GM18505 (cell line): ENCODE measurements around the gene ANKRD27.
"Not testable (repeated sequence)": the region's sequence is repeated elsewhere in the genome, so short reads cannot be mapped to it uniquely, and the experiment has no call there.

Experiments
- ATAC-seq: cut with Tn5 transposase; IDR thresholded peaks from one replicate; pipeline ENCODE4 v1.9.1; 2021; ENCODE audit not compliant: unreplicated experiment
- POLR2A ChIP-seq: IDR thresholded peaks from 4 replicates; pipeline ENCODE4 v1.6.1; 2011; ENCODE audit warnings: borderline replicate concordance; ENCODE audit not compliant: insufficient read depth, insufficient read length; ENCODE audit errors: extremely low read depth

Gene ANKRD27

DNA sequence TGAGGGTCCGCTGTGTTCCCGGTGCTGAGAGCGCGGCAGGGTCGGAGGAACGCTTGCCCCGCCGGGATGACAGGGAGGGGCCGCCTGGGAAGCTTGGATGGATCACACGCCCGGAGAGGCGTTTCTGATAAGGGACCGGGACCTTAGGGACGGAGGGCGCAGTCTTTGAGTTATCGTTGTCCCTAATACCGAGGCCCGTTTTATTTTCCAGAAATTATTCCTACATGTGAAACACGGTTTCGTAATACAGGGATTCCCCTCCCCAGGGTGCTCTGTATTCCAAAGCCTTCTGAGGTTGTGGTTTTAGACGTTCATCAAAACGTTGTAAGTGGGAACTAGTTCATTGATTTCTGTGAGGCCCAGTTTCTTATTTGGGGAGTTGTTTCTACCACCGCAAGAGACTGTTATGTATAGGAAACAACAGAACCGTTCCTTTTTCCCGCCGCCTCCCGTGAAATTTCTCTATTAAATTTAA lies 93.2 kb downstream of the ANKRD27 start:
- no peak for ATAC-seq
- TF ChIP-seq POLR2A, result no peak

DNA sequence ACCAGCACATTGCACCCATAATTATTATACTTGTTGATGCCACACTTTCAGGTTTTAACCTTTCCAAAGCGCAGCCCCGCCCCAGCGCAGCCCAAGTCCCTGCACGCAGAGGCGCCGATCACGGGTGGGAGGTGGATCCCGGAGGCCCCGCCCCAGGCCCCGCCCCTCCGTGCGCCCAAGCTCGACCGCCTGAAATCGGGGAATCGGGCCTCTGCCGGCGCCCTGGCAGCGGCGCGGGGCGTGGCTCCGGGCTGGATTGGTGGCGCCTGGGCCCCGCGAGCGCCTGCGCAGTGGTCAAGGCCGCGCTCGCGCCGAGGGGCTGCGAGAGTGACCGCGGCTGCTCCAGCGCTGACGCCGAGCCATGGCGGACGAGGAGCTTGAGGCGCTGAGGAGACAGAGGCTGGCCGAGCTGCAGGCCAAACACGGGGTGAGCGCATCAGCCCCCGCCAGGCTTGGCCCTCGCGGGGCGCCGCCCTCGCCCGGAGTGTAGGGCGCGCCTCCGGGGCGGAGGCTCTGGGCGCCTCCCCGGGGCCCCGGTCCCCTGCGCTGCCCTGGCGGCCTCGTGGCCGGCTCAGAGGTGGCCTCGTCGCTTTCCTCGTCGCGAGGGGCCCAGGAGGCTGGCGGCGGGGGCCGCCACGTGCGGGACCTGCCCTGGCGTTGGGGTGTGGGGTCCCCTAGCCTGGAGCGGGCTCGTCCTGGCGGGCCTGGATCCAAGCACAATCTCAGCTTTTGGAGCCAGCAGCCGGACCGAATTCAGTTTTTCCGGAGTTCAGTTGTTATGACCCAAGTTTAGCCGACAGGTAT lies 93.9 kb downstream of the ANKRD27 start, which contains the start of gene PDCD5:
Gene PDCD5 (plus strand): TSS at position 290 of the 804 bp plus-strand sequence. CDS start 72 bp downstream, at position 362.
- peak; percentile 89 for TF ChIP-seq POLR2A
- ATAC-seq, result peak; percentile 96

DNA sequence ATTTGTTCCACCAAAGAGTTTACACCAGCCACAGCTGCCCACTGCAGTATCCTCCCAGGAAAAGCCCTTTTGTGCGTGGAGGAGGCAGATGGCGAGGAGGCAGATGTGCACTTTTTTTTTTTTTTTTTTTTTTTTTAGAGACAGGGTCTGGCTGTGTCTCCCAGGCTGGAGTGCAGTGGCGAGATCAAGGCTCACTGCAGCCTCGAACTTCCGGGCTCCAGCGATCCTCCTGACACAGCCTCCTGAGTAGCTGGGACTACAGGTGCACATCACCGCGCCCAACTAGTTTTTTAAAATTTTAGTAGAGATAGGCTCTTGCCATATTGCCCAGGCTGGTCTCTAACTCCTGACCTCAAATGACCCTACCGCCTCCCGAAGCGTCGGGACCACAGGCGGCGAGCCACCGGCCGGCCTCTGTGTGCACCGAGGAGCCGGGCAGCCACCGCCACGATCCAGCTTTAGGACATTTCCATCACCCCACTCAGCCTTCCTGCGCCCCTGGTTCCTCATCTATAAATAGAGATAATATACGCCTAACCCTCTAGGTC lies 94.6 kb downstream of the ANKRD27 start:
- ATAC-seq, result peak; percentile 31
- no peak for TF ChIP-seq POLR2A

DNA sequence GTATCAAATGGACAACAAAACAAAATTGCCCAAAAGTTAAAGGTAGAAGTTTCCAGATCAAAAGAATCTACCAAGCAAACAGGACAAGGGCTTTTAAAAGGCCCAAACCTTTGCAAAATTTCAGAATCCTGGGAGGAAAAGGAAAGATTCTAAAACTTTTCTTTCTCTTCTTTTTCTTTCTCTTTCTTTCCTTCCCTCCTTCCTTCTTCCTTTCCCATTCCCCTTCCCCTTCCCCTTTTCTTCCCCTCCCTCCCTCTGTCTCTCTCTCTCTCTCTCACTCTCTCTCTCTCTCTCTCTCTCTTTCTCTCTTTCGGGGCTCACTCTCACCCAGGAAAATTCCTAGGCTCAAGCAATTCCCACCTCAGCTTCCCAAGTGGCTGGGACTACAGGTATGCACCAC lies 98.2 kb downstream of the ANKRD27 start:
- no peak for TF ChIP-seq POLR2A
- ATAC-seq, result no peak

DNA sequence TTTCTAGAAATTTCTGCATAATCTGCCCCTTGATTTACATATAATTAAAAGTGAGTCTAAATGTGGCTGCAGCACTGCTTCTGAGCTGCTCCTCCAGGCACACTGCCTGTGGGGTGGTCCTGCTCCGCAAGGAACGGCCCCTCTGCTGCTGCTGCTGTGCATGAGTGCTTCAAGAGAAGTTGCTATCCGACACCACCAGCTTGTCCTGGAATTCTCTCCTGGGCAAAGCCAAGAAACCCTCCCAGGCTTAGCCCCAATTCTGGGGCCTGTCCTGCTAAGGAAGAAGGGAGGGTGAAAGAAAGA lies 101.5 kb downstream of the ANKRD27 start:
- TF ChIP-seq POLR2A, result no peak
- ATAC-seq, result no peak

DNA sequence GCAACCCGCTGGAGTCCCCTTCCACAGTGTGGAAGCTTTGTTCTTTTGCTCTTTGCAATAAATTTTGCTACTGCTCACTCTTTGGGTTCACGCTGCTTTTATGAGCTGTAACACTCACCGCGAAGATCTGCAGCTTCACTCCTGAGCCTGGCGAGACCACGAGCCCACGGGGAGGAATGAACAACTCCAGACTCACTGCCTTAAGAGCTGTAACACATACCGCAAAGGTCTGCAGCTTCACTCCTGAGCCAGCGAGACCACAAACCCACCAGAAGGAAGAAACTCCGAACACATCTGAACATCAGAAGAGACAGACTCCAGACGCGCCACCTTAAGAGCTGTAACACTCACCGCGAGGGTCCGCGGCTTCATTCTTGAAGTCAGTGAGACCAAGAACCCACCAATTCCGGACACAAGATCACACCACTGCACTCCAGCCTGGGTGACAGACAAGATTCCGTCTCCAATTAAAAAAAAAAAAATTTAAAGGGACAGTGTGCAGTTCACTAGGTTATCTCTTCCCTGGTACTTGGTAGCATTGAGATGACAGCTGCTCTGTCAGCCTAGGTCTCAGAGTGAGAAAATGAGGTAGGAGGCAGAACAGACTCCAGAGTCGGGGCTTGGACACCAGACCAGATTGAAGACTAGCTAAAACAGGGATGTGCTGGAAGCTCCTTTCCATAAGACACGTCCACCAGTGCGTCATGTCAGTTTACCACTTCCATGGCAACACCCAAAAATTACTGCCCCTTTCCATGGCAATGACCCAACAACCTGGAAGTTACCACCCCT lies 102.1 kb downstream of the ANKRD27 start:
- ATAC-seq, result not testable (repeated sequence)

DNA sequence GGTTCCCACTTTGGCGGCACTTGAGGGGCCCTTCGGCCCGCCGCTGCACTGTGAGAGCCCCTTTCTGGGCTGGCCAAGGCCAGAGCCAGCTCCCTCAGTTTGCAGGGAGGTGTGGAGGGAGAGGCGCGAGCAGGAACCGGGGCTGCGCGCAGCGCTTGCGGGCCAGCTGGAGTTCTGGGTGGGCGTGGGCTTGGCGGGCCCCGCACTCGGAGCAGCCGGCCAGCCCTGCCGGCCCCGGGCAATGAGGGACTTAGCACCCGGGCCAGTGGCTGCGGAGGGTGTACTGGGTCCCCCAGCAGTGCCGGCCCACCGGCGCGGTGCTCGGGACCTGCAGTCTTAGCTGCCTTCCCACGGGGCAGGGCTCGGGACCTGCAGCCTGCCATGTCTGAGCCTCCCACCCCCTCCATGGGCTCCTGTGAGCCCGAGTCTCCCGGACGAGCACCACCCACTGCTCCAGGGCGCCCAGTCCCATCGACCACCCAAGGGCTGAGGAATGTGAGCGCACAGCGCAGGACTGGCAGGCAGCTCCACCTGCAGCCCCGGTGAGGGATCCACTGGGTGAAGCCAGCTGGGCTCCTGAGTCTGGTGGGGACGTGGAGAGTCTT lies 103.4 kb downstream of the ANKRD27 start:
- not testable (repeated sequence) for ATAC-seq

DNA sequence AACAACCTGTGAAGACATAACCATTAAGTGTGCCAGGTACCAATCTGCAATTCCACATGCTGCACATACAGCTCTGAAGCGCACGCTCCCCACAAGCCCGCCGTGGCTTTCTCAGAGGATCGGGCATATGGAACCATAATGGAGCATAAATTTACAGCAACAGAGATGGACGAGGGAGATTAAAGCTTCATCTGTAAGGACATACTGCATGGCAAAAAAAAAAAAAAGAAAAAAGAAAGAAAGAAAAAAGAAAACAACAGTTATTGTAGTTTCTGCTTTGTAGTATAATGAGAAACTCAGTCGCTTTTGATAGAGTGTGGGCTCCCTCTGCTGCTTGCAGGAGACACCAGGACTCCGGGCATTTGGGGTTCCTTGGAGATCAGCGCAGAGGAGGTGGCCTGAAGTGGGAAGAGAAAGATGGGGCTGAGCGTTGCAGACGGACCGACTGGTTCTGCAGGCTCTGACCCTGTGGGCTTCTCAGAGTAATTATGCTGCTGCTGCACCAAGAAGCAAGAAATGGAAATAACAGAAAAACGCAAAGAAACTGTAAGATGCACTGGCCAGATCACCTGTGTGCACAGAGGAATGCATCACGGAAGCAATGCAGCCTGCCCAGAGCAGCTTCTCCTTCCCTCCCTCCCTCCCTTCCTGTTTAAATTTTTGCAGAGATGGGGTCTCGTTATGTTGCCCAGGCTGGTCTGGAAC lies 104.7 kb downstream of the ANKRD27 start:
- ATAC-seq, result no peak
- no peak for TF ChIP-seq POLR2A

DNA sequence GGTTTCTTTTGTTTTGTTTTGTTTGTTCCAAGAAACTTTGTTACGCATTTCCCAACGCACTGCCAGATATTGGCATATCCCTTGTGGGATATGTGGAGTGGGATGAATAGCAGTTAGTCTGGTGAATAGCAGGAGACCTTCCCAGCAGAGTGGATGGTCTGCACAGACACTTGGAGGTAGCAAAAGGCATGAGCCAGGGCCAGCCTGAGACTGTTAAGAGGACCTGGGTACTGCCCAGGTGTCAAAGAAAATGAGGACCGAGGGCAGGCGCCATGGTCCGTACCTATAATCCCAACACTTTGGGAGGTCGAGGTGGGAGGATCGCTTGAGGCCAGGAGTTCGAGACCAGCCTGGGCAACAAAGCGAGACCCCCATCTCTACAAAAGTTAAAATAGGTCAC lies 107.5 kb downstream of the ANKRD27 start:
- no peak for ATAC-seq
- TF ChIP-seq POLR2A, result no peak

DNA sequence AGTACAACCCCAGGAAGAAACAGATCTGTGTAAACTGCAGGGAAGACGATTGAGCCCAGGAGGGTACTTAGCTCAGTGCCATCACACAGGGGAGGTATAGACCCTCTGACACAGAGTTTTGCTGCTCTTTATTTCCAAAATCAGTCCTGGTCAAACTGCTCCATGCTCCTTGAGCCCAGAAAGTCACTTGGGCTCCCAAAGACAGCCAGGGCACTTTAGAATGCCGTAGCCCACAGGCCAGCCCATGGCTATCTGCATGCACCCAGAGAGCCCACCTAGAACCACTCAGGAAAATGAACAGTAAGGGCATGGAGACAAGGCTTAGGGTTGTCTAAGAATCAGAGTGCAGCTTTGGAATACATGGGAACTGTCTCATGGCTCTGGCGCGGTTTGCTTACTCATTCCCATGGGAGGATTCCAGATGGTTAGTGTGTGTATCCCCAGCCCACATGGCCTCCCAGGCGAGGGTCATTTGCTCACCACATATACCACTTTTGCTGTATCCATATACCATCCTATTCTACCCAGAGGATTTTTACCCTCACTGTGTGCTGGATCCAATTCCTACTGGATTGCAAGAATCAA lies 108.6 kb downstream of the ANKRD27 start:
- TF ChIP-seq POLR2A, result no peak
- no peak for ATAC-seq

DNA sequence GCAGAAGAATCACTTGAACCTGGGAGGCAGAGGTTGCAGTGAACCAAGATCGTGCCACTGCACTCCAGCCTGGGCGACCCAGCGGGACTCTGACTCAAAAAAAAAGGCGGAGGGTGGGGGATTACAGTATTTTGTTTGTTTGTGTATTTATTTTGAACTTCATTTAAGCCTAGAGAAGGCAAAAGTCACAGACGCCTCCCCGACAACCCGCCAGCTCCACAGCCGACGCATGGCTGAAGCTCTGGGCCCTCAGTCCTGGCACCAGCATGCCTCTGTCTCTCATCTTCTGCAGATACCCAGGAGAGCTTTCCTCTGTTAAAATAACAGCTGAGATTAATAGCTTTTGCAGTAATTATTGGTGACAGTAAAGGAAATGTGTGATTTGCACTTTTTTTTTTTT lies 111.2 kb downstream of the ANKRD27 start:
- TF ChIP-seq POLR2A, result no peak
- no peak for ATAC-seq

DNA sequence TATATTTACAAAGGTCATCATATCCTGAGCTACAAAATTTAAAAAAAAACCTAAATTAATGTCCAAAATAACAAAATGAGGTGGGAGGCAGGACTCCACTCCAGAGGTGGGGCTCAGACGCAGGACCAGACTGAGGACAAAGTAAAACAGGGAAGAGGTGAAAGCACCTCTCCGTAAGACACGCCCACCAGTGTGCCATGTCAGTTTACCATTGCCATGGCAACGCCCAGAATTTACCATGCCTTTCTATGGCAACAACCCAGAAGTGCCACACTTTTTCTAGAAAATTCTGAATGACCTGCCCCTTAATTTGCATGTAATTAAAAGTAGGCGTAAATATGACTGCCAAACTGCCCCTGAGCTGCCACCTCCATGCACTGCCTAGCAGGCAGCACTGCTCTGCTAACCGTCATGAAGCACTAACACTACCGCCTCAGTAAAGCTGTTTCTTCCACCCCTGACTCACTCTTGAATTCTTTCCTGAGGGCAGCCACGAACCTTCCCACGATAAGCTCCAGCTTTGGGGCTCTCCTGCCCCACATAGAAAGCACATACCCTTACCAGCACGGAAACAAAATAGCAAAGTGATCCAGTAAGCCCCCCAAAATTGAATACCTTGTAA lies 116.3 kb downstream of the ANKRD27 start:
- TF ChIP-seq POLR2A, result no peak
- no peak for ATAC-seq

DNA sequence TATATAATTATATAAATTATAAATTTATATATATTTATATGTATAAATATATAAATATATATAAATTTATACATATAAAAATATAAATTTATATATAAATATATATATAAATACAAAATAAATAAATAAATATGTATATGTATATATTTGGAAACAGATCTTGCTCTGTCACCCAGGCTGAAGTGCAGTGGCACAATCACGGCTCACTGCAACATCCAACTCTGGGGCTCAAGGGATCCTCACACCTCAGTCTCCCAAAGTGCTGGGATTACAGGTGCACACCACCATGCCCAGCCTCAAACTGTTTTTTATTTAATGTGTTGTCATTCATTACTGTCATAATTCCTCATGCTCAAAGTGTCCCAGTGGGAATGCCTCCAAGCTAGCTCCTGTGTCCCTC lies 119.2 kb downstream of the ANKRD27 start:
- no peak for TF ChIP-seq POLR2A
- ATAC-seq, result no peak

DNA sequence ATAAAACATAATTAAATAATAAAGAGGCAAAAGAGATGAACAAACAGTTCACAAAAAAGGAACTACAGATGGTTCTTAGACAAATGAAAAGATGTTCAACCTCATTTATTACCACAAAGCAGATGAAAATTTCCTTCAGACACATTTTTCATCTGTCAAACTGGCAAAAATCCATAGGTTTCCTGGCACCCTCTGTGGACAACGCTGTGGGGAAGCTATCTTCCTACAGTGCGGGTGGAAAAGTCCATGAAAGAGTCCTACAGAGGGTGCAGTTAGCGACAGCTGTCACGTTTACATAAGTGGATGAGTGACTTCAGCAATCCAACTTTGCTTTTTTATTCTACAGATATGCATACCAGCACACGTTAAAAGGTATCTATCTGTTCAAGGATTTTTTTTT lies 124.3 kb downstream of the ANKRD27 start:
- TF ChIP-seq POLR2A, result no peak
- no peak for ATAC-seq
